K562 (cell line): ENCODE measurements around the gene STUB1. TPM values are rescaled to one million over a fixed set of nuclear protein-coding genes. Genes with fewer than 3 reads are reported as not detected.

Source experiments
- BRCA1 ChIP-seq, 2 experiments: fragments of 450-650 bp in 1 of 2; sonication (generic) in 1 of 2; formaldehyde crosslinking in 1 of 2; IDR thresholded peaks; 2 replicates each; pipeline versions ENCODE4 v1.5.0 to v1.6.1; 2017 to 2020; ENCODE audit warnings: mild to moderate bottlenecking in 1 of 2, missing genetic modification reagents in 1 of 2
- FOXA1 ChIP-seq: fragments of 450-650 bp; IDR thresholded peaks from 2 replicates; pipeline ENCODE4 v1.6.1; 2016; ENCODE audit warnings: mild to moderate bottlenecking, borderline replicate concordance
- LARP7 ChIP-seq: fragments of 450-650 bp; IDR thresholded peaks from 2 replicates; pipeline ENCODE4 v1.6.1; 2016
- MAFF ChIP-seq: IDR thresholded peaks from 2 replicates; pipeline ENCODE4 v1.6.1; 2012; ENCODE audit warnings: low read length, improper control_type of control experiment
- MEF2A ChIP-seq: IDR thresholded peaks from 2 replicates; pipeline ENCODE4 v1.6.1; 2011; ENCODE audit warnings: low read depth, mild to moderate bottlenecking, low read length, moderate library complexity; ENCODE audit not compliant: control insufficient read depth
- U2AF1 ChIP-seq: fragments of 200-400 bp; formaldehyde crosslinking; optimal IDR thresholded peaks from 2 replicates; pipeline ENCODE3; 2017; ENCODE audit warnings: mild to moderate bottlenecking, low read depth, low read length, moderate library complexity
- ZEB2 ChIP-seq: fragments of 450-650 bp; IDR thresholded peaks from 2 replicates; pipeline ENCODE4 v1.6.1; 2016
- ZFPM2 ChIP-seq: fragments of 250-450 bp; sonication (Bioruptor Pico); IDR thresholded peaks from 2 replicates; pipeline ENCODE4 v1.5.1; 2022; ENCODE audit warnings: mild to moderate bottlenecking
- ZNF316 ChIP-seq: fragments of 450-650 bp; IDR thresholded peaks from 2 replicates; pipeline ENCODE4 v1.6.1; 2016
- polyA plus RNA-seq, 8 experiments: library from polyadenylated mRNA; depleted of rRNA in 4 of 8; stranded (reverse) in 5 of 8; unstranded in 3 of 8; fragments of >200 nt; fragmentation: Nextera tagmentation in 2 of 8; fragmentation: Illumina TruSeq in 1 of 8; extraction: Ambion mirVana in 2 of 8; extraction: Trizol in 1 of 8; gene quantifications; 2 replicates each; pipeline versions ENCODE4 v1.2.1 to v1.2.3, GENCODE V29; 2011 to 2014; ENCODE audit warnings: inconsistent platforms in 1 of 8, missing spikeins in 1 of 8
- total RNA-seq, 7 experiments: library from RNA; depleted of rRNA in 6 of 7; stranded (reverse); fragments of >200 nt in 6 of 7; fragmentation: Illumina TruSeq in 2 of 7; extraction: Trizol in 2 of 7; gene quantifications; 2 replicates each; pipeline versions ENCODE4 v1.2.1 to v1.2.3, GENCODE V29; 2011 to 2021; ENCODE audit warnings: low replicate concordance in 1 of 7
- TF ChIP-seq, protein P1 (sequence below): IDR thresholded peaks from 3 replicates; pipeline ENCODE4 v1.6.1; 2011; ENCODE audit warnings: borderline replicate concordance, mild to moderate bottlenecking; ENCODE audit not compliant: insufficient read length, insufficient read depth
- TF ChIP-seq, protein P2 (sequence below), 2 experiments: fragments of 150-350 bp in 1 of 2; IDR thresholded peaks; 2 replicates each; pipeline ENCODE4 v1.6.1; 2012 to 2016; ENCODE audit warnings: low read depth in 2 of 2, low read length in 2 of 2, mild to moderate bottlenecking in 1 of 2, moderate library complexity in 1 of 2
- TF ChIP-seq, protein P3 (sequence below): sonication (generic); formaldehyde crosslinking; IDR thresholded peaks from 2 replicates; pipeline ENCODE4 v1.8.1; 2023; ENCODE audit warnings: missing genetic modification reagents, mild to moderate bottlenecking, borderline replicate concordance

The STUB1 gene
- total and polyA plus RNA-seq, 9 of the 15 experiments (the other 6 are each of a cell fraction or from before 2014, with no cell fraction given), result 10.6 to 251 (median 152) TPM

DNA sequence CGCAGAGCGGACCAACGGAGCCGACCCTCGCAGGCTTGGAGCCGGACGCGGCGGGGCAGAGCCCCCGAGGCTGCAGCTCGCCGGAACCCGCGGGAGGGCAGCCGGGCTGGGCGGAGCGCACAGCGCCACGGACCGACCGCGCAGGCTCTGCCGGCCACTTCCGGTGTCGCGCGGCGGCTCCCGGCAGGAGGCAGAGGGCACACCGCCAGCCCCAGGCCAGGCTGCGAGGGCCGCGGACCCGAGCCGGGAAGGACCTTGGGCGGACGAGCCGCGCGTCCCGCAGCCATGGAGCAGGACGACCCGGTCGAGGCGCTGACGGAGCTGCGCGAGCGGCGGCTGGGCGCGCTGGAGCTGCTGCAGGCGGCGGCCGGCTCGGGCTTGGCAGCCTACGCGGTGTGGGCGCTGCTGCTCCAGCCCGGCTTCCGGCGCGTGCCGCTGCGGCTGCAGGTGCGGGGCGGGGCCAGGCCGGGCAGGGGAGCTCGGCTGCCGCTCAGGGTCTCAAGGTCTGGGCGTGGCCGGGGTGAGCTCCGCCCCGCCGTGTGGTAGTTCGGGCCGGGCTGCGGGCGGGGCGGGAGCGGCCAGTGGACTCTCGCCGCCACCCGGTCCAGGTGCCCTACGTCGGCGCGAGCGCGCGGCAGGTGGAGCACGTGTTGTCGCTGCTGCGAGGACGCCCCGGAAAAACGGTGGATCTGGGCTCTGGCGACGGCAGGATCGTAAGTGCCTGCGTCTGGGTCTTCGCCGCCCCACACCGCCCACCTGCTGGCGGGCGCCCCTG, 41.0 kb downstream of the STUB1 start, which contains the start of gene ANTKMT (continued):
- TF ChIP-seq MEF2A (no peak), FOXA1 (no peak), LARP7 (no peak), U2AF1 (peak; percentile 72), BRCA1 (IDR thresholded peaks at IDR 0.05) (no peak), BRCA1 (CRISPR knock-in tag; IDR thresholded peaks at IDR 0.05) (no peak), ZFPM2 (CRISPR knock-in tag) (no peak), ZEB2 (peak; percentile 80), ZNF316 (no peak), MAFF (no peak)
- TF ChIP-seq, protein P1, sequence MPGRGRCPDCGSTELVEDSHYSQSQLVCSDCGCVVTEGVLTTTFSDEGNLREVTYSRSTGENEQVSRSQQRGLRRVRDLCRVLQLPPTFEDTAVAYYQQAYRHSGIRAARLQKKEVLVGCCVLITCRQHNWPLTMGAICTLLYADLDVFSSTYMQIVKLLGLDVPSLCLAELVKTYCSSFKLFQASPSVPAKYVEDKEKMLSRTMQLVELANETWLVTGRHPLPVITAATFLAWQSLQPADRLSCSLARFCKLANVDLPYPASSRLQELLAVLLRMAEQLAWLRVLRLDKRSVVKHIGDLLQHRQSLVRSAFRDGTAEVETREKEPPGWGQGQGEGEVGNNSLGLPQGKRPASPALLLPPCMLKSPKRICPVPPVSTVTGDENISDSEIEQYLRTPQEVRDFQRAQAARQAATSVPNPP, result no peak
- TF ChIP-seq, protein P2, sequence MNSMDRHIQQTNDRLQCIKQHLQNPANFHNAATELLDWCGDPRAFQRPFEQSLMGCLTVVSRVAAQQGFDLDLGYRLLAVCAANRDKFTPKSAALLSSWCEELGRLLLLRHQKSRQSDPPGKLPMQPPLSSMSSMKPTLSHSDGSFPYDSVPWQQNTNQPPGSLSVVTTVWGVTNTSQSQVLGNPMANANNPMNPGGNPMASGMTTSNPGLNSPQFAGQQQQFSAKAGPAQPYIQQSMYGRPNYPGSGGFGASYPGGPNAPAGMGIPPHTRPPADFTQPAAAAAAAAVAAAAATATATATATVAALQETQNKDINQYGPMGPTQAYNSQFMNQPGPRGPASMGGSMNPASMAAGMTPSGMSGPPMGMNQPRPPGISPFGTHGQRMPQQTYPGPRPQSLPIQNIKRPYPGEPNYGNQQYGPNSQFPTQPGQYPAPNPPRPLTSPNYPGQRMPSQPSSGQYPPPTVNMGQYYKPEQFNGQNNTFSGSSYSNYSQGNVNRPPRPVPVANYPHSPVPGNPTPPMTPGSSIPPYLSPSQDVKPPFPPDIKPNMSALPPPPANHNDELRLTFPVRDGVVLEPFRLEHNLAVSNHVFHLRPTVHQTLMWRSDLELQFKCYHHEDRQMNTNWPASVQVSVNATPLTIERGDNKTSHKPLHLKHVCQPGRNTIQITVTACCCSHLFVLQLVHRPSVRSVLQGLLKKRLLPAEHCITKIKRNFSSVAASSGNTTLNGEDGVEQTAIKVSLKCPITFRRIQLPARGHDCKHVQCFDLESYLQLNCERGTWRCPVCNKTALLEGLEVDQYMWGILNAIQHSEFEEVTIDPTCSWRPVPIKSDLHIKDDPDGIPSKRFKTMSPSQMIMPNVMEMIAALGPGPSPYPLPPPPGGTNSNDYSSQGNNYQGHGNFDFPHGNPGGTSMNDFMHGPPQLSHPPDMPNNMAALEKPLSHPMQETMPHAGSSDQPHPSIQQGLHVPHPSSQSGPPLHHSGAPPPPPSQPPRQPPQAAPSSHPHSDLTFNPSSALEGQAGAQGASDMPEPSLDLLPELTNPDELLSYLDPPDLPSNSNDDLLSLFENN (IDR thresholded peaks at IDR 0.05; ENCODE audit: low read depth in 2 of 2, low read length in 2 of 2), result no peak; a peak in 1 of 4 replicates
- TF ChIP-seq, protein P3, sequence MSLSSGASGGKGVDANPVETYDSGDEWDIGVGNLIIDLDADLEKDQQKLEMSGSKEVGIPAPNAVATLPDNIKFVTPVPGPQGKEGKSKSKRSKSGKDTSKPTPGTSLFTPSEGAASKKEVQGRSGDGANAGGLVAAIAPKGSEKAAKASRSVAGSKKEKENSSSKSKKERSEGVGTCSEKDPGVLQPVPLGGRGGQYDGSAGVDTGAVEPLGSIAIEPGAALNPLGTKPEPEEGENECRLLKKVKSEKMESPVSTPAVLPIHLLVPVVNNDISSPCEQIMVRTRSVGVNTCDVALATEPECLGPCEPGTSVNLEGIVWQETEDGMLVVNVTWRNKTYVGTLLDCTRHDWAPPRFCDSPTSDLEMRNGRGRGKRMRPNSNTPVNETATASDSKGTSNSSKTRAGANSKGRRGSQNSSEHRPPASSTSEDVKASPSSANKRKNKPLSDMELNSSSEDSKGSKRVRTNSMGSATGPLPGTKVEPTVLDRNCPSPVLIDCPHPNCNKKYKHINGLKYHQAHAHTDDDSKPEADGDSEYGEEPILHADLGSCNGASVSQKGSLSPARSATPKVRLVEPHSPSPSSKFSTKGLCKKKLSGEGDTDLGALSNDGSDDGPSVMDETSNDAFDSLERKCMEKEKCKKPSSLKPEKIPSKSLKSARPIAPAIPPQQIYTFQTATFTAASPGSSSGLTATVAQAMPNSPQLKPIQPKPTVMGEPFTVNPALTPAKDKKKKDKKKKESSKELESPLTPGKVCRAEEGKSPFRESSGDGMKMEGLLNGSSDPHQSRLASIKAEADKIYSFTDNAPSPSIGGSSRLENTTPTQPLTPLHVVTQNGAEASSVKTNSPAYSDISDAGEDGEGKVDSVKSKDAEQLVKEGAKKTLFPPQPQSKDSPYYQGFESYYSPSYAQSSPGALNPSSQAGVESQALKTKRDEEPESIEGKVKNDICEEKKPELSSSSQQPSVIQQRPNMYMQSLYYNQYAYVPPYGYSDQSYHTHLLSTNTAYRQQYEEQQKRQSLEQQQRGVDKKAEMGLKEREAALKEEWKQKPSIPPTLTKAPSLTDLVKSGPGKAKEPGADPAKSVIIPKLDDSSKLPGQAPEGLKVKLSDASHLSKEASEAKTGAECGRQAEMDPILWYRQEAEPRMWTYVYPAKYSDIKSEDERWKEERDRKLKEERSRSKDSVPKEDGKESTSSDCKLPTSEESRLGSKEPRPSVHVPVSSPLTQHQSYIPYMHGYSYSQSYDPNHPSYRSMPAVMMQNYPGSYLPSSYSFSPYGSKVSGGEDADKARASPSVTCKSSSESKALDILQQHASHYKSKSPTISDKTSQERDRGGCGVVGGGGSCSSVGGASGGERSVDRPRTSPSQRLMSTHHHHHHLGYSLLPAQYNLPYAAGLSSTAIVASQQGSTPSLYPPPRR, result peak; percentile 75; the same call in 1 of the 2 replicates
